ENCODE results near the gene COQ10A.
"Not testable (repeated sequence)": the region's sequence is repeated elsewhere in the genome, so short reads cannot be mapped to it uniquely, and the experiment has no call there.

Gene COQ10A

DNA sequence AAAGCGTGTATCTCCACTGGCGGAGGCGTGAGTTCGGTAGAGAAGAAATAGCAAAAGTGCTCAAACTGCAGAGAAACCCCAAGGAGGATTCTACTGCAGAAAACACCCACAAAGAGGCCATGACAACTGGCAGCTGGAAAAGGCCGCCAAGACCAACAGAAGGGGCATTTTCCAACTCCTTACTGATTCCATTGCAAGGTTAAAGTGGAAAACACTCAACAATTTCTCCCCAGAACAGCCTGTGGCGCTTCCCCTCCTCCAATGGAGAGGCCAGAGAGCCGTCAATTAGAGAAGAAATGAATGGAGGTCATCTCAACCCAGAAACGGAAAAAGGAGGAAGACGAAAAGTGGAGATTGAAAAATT is 7.9 kb upstream of the COQ10A start:
- Histone ChIP-seq H3K4me2 (ENCODE audit: low read depth, low read length) (peak overlapping the region; percentile 85), H3F3A (ENCODE audit: insufficient read depth, low read length) (no peaks in the 10 kb centered on the region), H4K20me1 (ENCODE audit: insufficient read depth, low read length) (no peaks in the 10 kb centered on the region), H3K9me3 (replicated peaks; ENCODE audit: insufficient read depth, low read length) (no peaks in the 10 kb centered on the region), H3K36me3 (replicated peaks; ENCODE audit: insufficient read depth, low read length) (no peaks in the 10 kb centered on the region; the same call in none of the 2 replicates), H3K9ac (ENCODE audit: low read length) (peak overlapping the region; percentile 68), H3K79me2 (ENCODE audit: low read length) (peaks cover 32% of the 10 kb centered on the region), H3K27ac (ENCODE audit: low read length) (no peak overlapping the region; the same call in 1 of the 2 replicates), H3K27me3 (replicated peaks; ENCODE audit: insufficient read depth, low read length) (no peaks in the 10 kb centered on the region), H3K4me1 (ENCODE audit: low read length) (0 out of 2 replicates have a peak, but pooled peaks cover 4% of the 10 kb centered on the region), H3K9me2 (replicated peaks; ENCODE audit: insufficient read depth, low read length) (no peaks in the 10 kb centered on the region), H2AFZ (ENCODE audit: low read length) (peak overlapping the region; percentile 96), H3K4me3 (ENCODE audit: low read length) (peak overlapping the region; percentile 72)
- TF ChIP-seq EZH2phosphoT487 (IDR thresholded peaks at IDR 0.05; ENCODE audit: low read length) = no peak
- DNase-seq = no peak

DNA sequence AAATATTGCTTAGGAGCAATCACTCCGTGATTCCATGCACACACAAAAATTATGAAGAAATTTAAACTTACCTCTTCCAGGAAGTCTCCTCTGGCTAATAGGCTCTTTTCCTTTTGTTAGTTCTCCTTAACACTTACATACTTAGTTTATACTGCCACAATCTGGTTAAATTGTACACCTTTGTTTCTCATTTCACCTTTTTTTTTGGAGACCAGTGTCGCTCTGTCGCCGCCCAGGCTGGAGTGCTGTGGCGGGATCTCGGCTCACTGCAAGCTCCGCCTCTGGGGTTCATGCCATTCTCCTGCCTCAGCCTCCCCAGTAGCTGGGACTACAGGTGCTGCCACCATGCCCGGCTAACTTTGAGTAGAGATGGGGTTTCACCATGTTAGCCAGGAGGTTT is 6.4 kb upstream of the COQ10A start:
- Histone ChIP-seq H3F3A (ENCODE audit: insufficient read depth, low read length) (no peaks in the 10 kb centered on the region), H3K36me3 (replicated peaks; ENCODE audit: insufficient read depth, low read length) (no peaks in the 10 kb centered on the region), H3K4me2 (ENCODE audit: low read depth, low read length) (no peak overlapping the region), H3K9me3 (replicated peaks; ENCODE audit: insufficient read depth, low read length) (no peaks in the 10 kb centered on the region), H3K79me2 (ENCODE audit: low read length) (peaks cover 27% of the 10 kb centered on the region), H3K9ac (ENCODE audit: low read length) (no peak overlapping the region), H3K4me1 (ENCODE audit: low read length) (0 out of 2 replicates have a peak, but pooled peaks cover 4% of the 10 kb centered on the region), H3K27me3 (replicated peaks; ENCODE audit: insufficient read depth, low read length) (no peaks in the 10 kb centered on the region), H4K20me1 (ENCODE audit: insufficient read depth, low read length) (no peaks in the 10 kb centered on the region), H2AFZ (ENCODE audit: low read length) (no peak overlapping the region), H3K9me2 (replicated peaks; ENCODE audit: insufficient read depth, low read length) (no peaks in the 10 kb centered on the region), H3K27ac (ENCODE audit: low read length) (no peak overlapping the region), H3K4me3 (ENCODE audit: low read length) (no peak overlapping the region)
- TF ChIP-seq, protein P1, sequence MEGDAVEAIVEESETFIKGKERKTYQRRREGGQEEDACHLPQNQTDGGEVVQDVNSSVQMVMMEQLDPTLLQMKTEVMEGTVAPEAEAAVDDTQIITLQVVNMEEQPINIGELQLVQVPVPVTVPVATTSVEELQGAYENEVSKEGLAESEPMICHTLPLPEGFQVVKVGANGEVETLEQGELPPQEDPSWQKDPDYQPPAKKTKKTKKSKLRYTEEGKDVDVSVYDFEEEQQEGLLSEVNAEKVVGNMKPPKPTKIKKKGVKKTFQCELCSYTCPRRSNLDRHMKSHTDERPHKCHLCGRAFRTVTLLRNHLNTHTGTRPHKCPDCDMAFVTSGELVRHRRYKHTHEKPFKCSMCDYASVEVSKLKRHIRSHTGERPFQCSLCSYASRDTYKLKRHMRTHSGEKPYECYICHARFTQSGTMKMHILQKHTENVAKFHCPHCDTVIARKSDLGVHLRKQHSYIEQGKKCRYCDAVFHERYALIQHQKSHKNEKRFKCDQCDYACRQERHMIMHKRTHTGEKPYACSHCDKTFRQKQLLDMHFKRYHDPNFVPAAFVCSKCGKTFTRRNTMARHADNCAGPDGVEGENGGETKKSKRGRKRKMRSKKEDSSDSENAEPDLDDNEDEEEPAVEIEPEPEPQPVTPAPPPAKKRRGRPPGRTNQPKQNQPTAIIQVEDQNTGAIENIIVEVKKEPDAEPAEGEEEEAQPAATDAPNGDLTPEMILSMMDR (IDR thresholded peaks at IDR 0.05; ENCODE audit: low read length) = no peak
- TF ChIP-seq EZH2 (optimal IDR thresholded peaks at IDR 0.05; ENCODE audit: low read depth, low read length) = no peak
- no peak for TF ChIP-seq EZH2phosphoT487 (IDR thresholded peaks at IDR 0.05; ENCODE audit: low read length)
- DNase-seq = no peak

DNA sequence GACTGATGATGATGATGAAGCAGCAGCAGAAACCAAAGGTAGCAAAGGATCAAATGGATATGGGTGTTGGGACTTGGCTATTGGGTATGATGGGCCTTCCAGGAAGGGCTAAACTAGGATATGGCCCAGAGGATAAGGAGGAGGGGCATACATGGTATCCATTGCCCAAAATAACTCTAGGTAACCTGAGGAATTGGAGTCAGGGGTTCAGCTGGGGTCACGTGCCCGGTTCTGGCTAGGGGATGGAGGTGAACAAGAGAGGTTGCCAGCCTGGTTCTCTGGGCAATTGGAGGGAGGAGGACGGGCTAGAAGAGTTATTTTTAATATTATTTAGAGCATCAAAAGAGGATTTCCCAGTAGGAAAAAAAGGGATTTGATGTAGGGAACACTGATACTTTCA is 5.8 kb upstream of the COQ10A start:
- TF ChIP-seq EZH2phosphoT487 (IDR thresholded peaks at IDR 0.05; ENCODE audit: low read length) (no peak), EZH2 (optimal IDR thresholded peaks at IDR 0.05; ENCODE audit: low read depth, low read length) (no peak)
- TF ChIP-seq, protein P1 (IDR thresholded peaks at IDR 0.05; ENCODE audit: low read length) = no peak
- H3K27me3 ChIP-seq (replicated peaks; ENCODE audit: insufficient read depth, low read length) = no peaks in the 10 kb centered on the region
- 0 out of 2 replicates have a peak, but pooled peaks cover 4% of the 10 kb centered on the region for H3K4me1 ChIP-seq (ENCODE audit: low read length)
- no peak for DNase-seq
- H3K79me2 ChIP-seq (ENCODE audit: low read length) = peaks cover 22% of the 10 kb centered on the region
- no peak overlapping the region for H3K9ac ChIP-seq (ENCODE audit: low read length)
- H3K9me2 ChIP-seq (replicated peaks; ENCODE audit: insufficient read depth, low read length) = no peaks in the 10 kb centered on the region
- H3K36me3 ChIP-seq (replicated peaks; ENCODE audit: insufficient read depth, low read length) = no peaks in the 10 kb centered on the region
- H3K4me3 ChIP-seq (ENCODE audit: low read length) = no peak overlapping the region
- no peaks in the 10 kb centered on the region for H3K9me3 ChIP-seq (replicated peaks; ENCODE audit: insufficient read depth, low read length)
- no peaks in the 10 kb centered on the region for H3F3A ChIP-seq (ENCODE audit: insufficient read depth, low read length)
- no peaks in the 10 kb centered on the region for H4K20me1 ChIP-seq (ENCODE audit: insufficient read depth, low read length)
- H3K4me2 ChIP-seq (ENCODE audit: low read depth, low read length) = no peak overlapping the region
- no peak overlapping the region for H2AFZ ChIP-seq (ENCODE audit: low read length)
- no peak overlapping the region for H3K27ac ChIP-seq (ENCODE audit: low read length)

DNA sequence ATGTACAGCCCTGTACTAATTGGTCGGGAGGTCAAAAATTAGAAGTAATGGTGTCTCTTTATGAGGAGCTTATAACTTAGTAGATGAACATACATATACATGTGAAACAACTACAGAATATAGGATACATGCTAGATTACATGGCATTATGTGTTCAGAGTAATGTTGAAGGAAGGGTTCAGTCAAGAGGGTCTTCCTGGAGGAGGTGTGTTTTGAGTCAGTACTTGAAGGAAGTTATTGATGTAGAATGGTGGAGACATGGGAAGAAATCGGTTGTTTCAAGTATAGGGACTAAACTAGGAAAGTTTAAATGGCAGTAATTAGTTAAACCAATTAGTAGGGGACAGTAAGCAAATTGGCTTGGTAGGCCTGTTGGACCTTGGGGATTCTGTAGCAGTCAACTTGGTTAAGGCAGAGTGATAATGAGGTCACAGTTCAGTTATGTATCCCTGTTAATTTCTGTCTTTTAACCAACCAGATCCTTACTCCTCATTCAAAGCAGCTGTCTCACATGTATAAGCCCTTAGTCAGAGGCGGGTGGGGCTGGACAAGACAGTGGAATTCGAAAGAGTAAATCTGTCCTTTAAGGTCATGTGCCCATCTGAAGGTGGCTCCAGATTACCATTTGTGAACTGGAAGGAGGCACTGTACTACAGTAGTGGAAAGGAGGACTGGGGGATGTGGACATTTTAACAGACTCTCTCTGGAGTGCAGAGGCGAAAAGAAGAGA is 5.1 kb upstream of the COQ10A start:
- H3K27ac ChIP-seq (ENCODE audit: low read length) = no peak overlapping the region
- H3K79me2 ChIP-seq (ENCODE audit: low read length) = peaks cover 14% of the 10 kb centered on the region
- no peaks in the 10 kb centered on the region for H3K9me3 ChIP-seq (replicated peaks; ENCODE audit: insufficient read depth, low read length)
- H3K27me3 ChIP-seq (replicated peaks; ENCODE audit: insufficient read depth, low read length) = no peaks in the 10 kb centered on the region
- H3K9ac ChIP-seq (ENCODE audit: low read length) = no peak overlapping the region
- H3K36me3 ChIP-seq (replicated peaks; ENCODE audit: insufficient read depth, low read length) = no peaks in the 10 kb centered on the region
- H3K4me3 ChIP-seq (ENCODE audit: low read length) = no peak overlapping the region
- 0 out of 2 replicates have a peak, but pooled peaks cover 4% of the 10 kb centered on the region for H3K4me1 ChIP-seq (ENCODE audit: low read length)
- no peaks in the 10 kb centered on the region for H3K9me2 ChIP-seq (replicated peaks; ENCODE audit: insufficient read depth, low read length)
- H3F3A ChIP-seq (ENCODE audit: insufficient read depth, low read length) = no peaks in the 10 kb centered on the region
- TF ChIP-seq, protein P1 (IDR thresholded peaks at IDR 0.05; ENCODE audit: low read length) = no peak
- TF ChIP-seq EZH2phosphoT487 (IDR thresholded peaks at IDR 0.05; ENCODE audit: low read length) (no peak), EZH2 (optimal IDR thresholded peaks at IDR 0.05; ENCODE audit: low read depth, low read length) (no peak)
- H4K20me1 ChIP-seq (ENCODE audit: insufficient read depth, low read length) = no peaks in the 10 kb centered on the region
- no peak overlapping the region for H3K4me2 ChIP-seq (ENCODE audit: low read depth, low read length)
- no peak overlapping the region for H2AFZ ChIP-seq (ENCODE audit: low read length)
- DNase-seq = no peak

DNA sequence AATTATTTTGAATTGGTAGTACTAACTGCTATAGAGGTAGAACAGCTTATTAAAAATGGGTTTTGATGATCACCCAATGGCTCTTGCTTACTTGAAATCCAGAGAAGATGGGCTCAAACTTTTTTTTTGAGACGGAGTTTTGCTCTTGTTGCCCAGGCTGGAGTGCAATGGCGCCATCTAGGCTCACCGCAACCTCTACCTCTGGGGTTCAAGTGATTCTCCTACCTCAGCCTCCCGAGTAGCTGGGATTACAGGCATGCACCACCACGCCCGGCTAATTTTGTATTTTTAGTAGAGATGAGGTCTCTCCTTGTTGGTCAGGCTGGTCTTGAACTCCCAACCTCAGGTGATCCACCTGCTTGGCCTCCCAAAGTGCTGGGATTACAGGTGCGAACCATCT is 3.8 kb upstream of the COQ10A start:
- DNase-seq; H3K27ac ChIP-seq (ENCODE audit: low read length); H3K4me3 ChIP-seq (ENCODE audit: low read length); H3K36me3 ChIP-seq (replicated peaks; ENCODE audit: insufficient read depth, low read length); H3F3A ChIP-seq (ENCODE audit: insufficient read depth, low read length); H3K9me2 ChIP-seq (replicated peaks; ENCODE audit: insufficient read depth, low read length); H3K27me3 ChIP-seq (replicated peaks; ENCODE audit: insufficient read depth, low read length); H3K9me3 ChIP-seq (replicated peaks; ENCODE audit: insufficient read depth, low read length); H3K4me1 ChIP-seq (ENCODE audit: low read length); H3K79me2 ChIP-seq (ENCODE audit: low read length); H3K4me2 ChIP-seq (ENCODE audit: low read depth, low read length); H3K9ac ChIP-seq (ENCODE audit: low read length); H4K20me1 ChIP-seq (ENCODE audit: insufficient read depth, low read length); H2AFZ ChIP-seq (ENCODE audit: low read length): not testable (repeated sequence)
